VCaP (cell line): ENCODE results near the gene SF3A1.

ENCODE experiments used
- H3K27ac ChIP-seq: fragments of 450-650 bp; 2 replicates; pipeline ENCODE4 v1.5.1; 2017
- CTCF ChIP-seq: fragments of 450-650 bp; conservative IDR thresholded peaks from 2 replicates; pipeline ENCODE4 v1.5.1; 2017; ENCODE audit warnings: mild to moderate bottlenecking, moderate library complexity

The SF3A1 gene

GRCh38 chr22:30308518-30309230 is 48.0 kb downstream of the SF3A1 start:
- peak overlapping the region; percentile 85 for H3K27ac ChIP-seq
- no peak for TF ChIP-seq CTCF

GRCh38 chr22:30308093-30308492 is 48.6 kb downstream of the SF3A1 start:
- H3K27ac ChIP-seq: peak overlapping the region; percentile 85
- TF ChIP-seq CTCF: no peak

- TF ChIP-seq CTCF: no peak
- H3K27ac ChIP-seq: peak overlapping the region; percentile 85
These were observed 49.6 kb downstream of the SF3A1 start for GRCh38 chr22:30307041-30307574.

- no peak for TF ChIP-seq CTCF
- peak overlapping the region; percentile 85 for H3K27ac ChIP-seq
These were observed 50.1 kb downstream of the SF3A1 start for GRCh38 chr22:30306627-30307011.

- H3K27ac ChIP-seq: peak overlapping the region; percentile 85
- TF ChIP-seq CTCF: no peak
These were observed 50.6 kb downstream of the SF3A1 start for GRCh38 chr22:30305906-30306626.

- TF ChIP-seq CTCF: no peak
- H3K27ac ChIP-seq: peak overlapping the region; percentile 85
These were observed 51.2 kb downstream of the SF3A1 start for GRCh38 chr22:30305519-30305905.

GRCh38 chr22:30304495-30305244 is 52.0 kb downstream of the SF3A1 start:
- no peak for TF ChIP-seq CTCF
- H3K27ac ChIP-seq: peak overlapping the region; percentile 85
